ENCODE data around the gene OR56B4. TPM values are rescaled to one million over a fixed set of nuclear protein-coding genes. Genes with fewer than 3 reads are reported as not detected.
"Not testable (repeated sequence)": the region's sequence is repeated elsewhere in the genome, so short reads cannot be mapped to it uniquely, and the experiment has no call there.

Gene OR56B4
- polyA plus RNA-seq (ENCODE audit: insufficient read length), result 0.12 TPM
- long read RNA-seq, donor 1, result 0 reads
- long read RNA-seq, donor 2, result 0 reads
- long read RNA-seq, donor 3, result 0 reads
- long read RNA-seq, donor 4, result 0 reads
- long read RNA-seq, donor 5, result 0 reads
- long read RNA-seq, donor 6, result 0 reads
- long read RNA-seq, donor 7, result 0 reads
- long read RNA-seq, donor 8, result 0 reads

GRCh38 chr11:6107384-6107783 lies at the start of gene OR56B4:
OR56B4 (plus strand) TSS chr11:6107684; CDS start chr11:6107779, 95 bp downstream.
- not testable (repeated sequence) for DNase-seq

- DNase-seq, result no peak
Measured at GRCh38 chr11:6061475-6061874, 46.0 kb upstream of the OR56B4 start.

- DNase-seq, result no peak
Measured at GRCh38 chr11:6062691-6063358, 44.7 kb upstream of the OR56B4 start.

GRCh38 chr11:6067502-6067901 lies 40.0 kb upstream of the OR56B4 start:
- DNase-seq, result no peak

- not testable (repeated sequence) for DNase-seq
Measured at GRCh38 chr11:6076443-6076842, 31.0 kb upstream of the OR56B4 start.

GRCh38 chr11:6077723-6078122 lies 29.8 kb upstream of the OR56B4 start:
- DNase-seq, result no peak

GRCh38 chr11:6079463-6079862 lies 28.0 kb upstream of the OR56B4 start:
- DNase-seq, result no peak

- DNase-seq, result no peak
Measured at GRCh38 chr11:6083129-6083528, 24.4 kb upstream of the OR56B4 start.

- DNase-seq, result no peak
Measured at GRCh38 chr11:6084587-6084986, 22.9 kb upstream of the OR56B4 start.

- no peak for DNase-seq
Measured at GRCh38 chr11:6094186-6094585, 13.3 kb upstream of the OR56B4 start.

- no peak for DNase-seq
Measured at GRCh38 chr11:6095798-6096197, 11.7 kb upstream of the OR56B4 start.

- DNase-seq, result no peak
Measured at GRCh38 chr11:6096417-6096816, 11.1 kb upstream of the OR56B4 start.

- no peak for DNase-seq
Measured at GRCh38 chr11:6099577-6099976, 7.9 kb upstream of the OR56B4 start.

- no peak for DNase-seq
Measured at GRCh38 chr11:6110011-6110410, 2.5 kb downstream of the OR56B4 start.

- no peak for DNase-seq
Measured at GRCh38 chr11:6111673-6112072, 4.2 kb downstream of the OR56B4 start.

- no peak for DNase-seq
Measured at GRCh38 chr11:6116638-6117037, 9.2 kb downstream of the OR56B4 start.

GRCh38 chr11:6124245-6124644 lies 16.8 kb downstream of the OR56B4 start:
- DNase-seq, result no peak

- DNase-seq, result no peak
Measured at GRCh38 chr11:6127881-6128280, 20.4 kb downstream of the OR56B4 start.

- no peak for DNase-seq
Measured at GRCh38 chr11:6129011-6129410, 21.5 kb downstream of the OR56B4 start.

GRCh38 chr11:6129635-6130034 lies 22.2 kb downstream of the OR56B4 start:
- no peak for DNase-seq

- DNase-seq, result no peak
Measured at GRCh38 chr11:6132431-6132830, 24.9 kb downstream of the OR56B4 start.

- DNase-seq, result not testable (repeated sequence)
Measured at GRCh38 chr11:6135936-6136335, 28.5 kb downstream of the OR56B4 start.

- no peak for DNase-seq
Measured at GRCh38 chr11:6142936-6143335, 35.5 kb downstream of the OR56B4 start.

- DNase-seq, result not testable (repeated sequence)
Measured at GRCh38 chr11:6143737-6144136, 36.3 kb downstream of the OR56B4 start.
